GM23248 (cell line): ENCODE measurements around the gene ZFPM1. TPM values are rescaled to one million over a fixed set of nuclear protein-coding genes. Genes with fewer than 3 reads are reported as not detected.
"Not testable (repeated sequence)": the region's sequence is repeated elsewhere in the genome, so short reads cannot be mapped to it uniquely, and the experiment has no call there.

Source experiments
- DNase-seq: peaks from one replicate; pipeline ENCODE4 v3.0.0-alpha.2; 2015
- H2AFZ ChIP-seq: fragments of 200-600 bp; sonication (generic); 2 replicates; pipeline ENCODE4 v1.6.1; 2016; ENCODE audit warnings: antibody characterized with exemption
- H3F3A ChIP-seq: fragments of 200-600 bp; sonication (generic); 2 replicates; pipeline ENCODE4 v1.6.1; 2016; ENCODE audit warnings: mild to moderate bottlenecking, antibody characterized with exemption, mixed run types; ENCODE audit not compliant: insufficient read depth
- H3K27ac ChIP-seq: fragments of 200-600 bp; sonication (generic); 2 replicates; pipeline ENCODE4 v1.5.1; 2016; ENCODE audit warnings: mild to moderate bottlenecking
- H3K27me3 ChIP-seq: fragments of 200-600 bp; sonication (generic); replicated peaks from 2 replicates; pipeline ENCODE4 v1.6.1; 2016; ENCODE audit warnings: mild to moderate bottlenecking; ENCODE audit not compliant: insufficient read depth
- H3K36me3 ChIP-seq: fragments of 200-600 bp; sonication (generic); 2 replicates; pipeline ENCODE4 v1.6.1; 2016; ENCODE audit warnings: low read depth, mild to moderate bottlenecking
- H3K4me1 ChIP-seq: fragments of 200-600 bp; sonication (generic); 2 replicates; pipeline ENCODE4 v1.6.1; 2016; ENCODE audit warnings: mild to moderate bottlenecking; ENCODE audit not compliant: insufficient read depth
- H3K4me2 ChIP-seq: fragments of 200-600 bp; sonication (generic); one replicate; pipeline ENCODE4 v1.6.1; 2016; ENCODE audit warnings: mild to moderate bottlenecking; ENCODE audit not compliant: unreplicated experiment
- H3K4me3 ChIP-seq: fragments of 200-600 bp; sonication (generic); 2 replicates; pipeline ENCODE4 v1.5.1; 2016; ENCODE audit warnings: mild to moderate bottlenecking
- H3K79me2 ChIP-seq: fragments of 200-600 bp; sonication (generic); 2 replicates; pipeline ENCODE4 v1.6.1; 2016; ENCODE audit warnings: mild to moderate bottlenecking; ENCODE audit not compliant: insufficient read depth
- H3K9ac ChIP-seq: fragments of 200-600 bp; sonication (generic); 2 replicates; pipeline ENCODE4 v1.6.1; 2016; ENCODE audit warnings: mild to moderate bottlenecking
- H3K9me2 ChIP-seq: fragments of 200-600 bp; sonication (generic); 2 replicates; pipeline ENCODE4 v1.6.1; 2016; ENCODE audit warnings: mixed run types, mild to moderate bottlenecking, moderate library complexity; ENCODE audit not compliant: insufficient read depth
- H3K9me3 ChIP-seq: fragments of 200-600 bp; sonication (generic); one replicate; pipeline ENCODE4 v1.6.1; 2017; ENCODE audit warnings: low read depth
- H4K20me1 ChIP-seq: fragments of 200-600 bp; sonication (generic); 2 replicates; pipeline ENCODE4 v1.6.0; 2016; ENCODE audit not compliant: insufficient read depth
- EZH2 ChIP-seq: fragments of 200-600 bp; sonication (generic); IDR thresholded peaks from 2 replicates; pipeline ENCODE4 v1.6.1; 2018; ENCODE audit warnings: antibody characterized with exemption, mild to moderate bottlenecking; ENCODE audit not compliant: insufficient read depth, poor library complexity, severe bottlenecking
- EZH2phosphoT487 ChIP-seq: fragments of 200-600 bp; sonication (generic); IDR thresholded peaks from 2 replicates; pipeline ENCODE4 v1.6.1; 2018; ENCODE audit warnings: antibody characterized with exemption, moderate library complexity, mild to moderate bottlenecking, low read depth; ENCODE audit not compliant: insufficient read depth
- WGBS, 2 experiments: methylation state at CpG; one replicate each; pipeline ENCODE4 v1.1.6; 2015 to 2017; ENCODE audit warnings: low lambda C conversion rate in 2 of 2, low coverage in 1 of 2; ENCODE audit errors: missing lambda C conversion rate in 2 of 2; 5-methylcytosine and 5-hydroxymethylcytosine counted together
- in situ Hi-C: fragments of 300-500 bp; cut with MboI; formaldehyde crosslinking; loops from 2 replicates; pipeline ENCODE4 v1.15.0; 2020
- polyA plus RNA-seq: library from polyadenylated mRNA; unstranded; fragments of >200 nt; fragmentation: Nextera tagmentation; extraction: Ambion mirVana; gene quantifications from 2 replicates; pipeline ENCODE4 v1.2.1, GENCODE V29; 2016
- total RNA-seq: library from RNA; depleted of rRNA; stranded (reverse); fragments of >200 nt; shearing (Covaris generic); gene quantifications from 2 replicates; pipeline ENCODE4 v1.2.3, GENCODE V29; 2014

Gene ZFPM1
- total and polyA plus RNA-seq, 2 experiments from 2014 or later, result 0.06 to 2.4 TPM

GRCh38 chr16:88409296-88410065 is 43.6 kb upstream of the ZFPM1 start:
- in situ Hi-C loops, result no loop called here
- peaks cover 27% of the 10 kb centered on the region for H3K79me2 ChIP-seq
- no peaks in the 10 kb centered on the region for H3K27me3 ChIP-seq
- DNase-seq, result no peak
- no peaks in the 10 kb centered on the region for H3K9me2 ChIP-seq
- TF ChIP-seq EZH2 (no peak), EZH2phosphoT487 (no peak)
- H2AFZ ChIP-seq, result no peak overlapping the region
- no peaks in the 10 kb centered on the region for H3K9me3 ChIP-seq
- no peaks in the 10 kb centered on the region for H3K36me3 ChIP-seq
- H3K4me2 ChIP-seq, result no peak overlapping the region
- no peak overlapping the region for H3K27ac ChIP-seq
- no peaks in the 10 kb centered on the region for H3F3A ChIP-seq
- no peaks in the 10 kb centered on the region for H4K20me1 ChIP-seq
- peaks cover 10% of the 10 kb centered on the region for H3K4me1 ChIP-seq
- H3K4me3 ChIP-seq, result no peak overlapping the region
- no peak overlapping the region for H3K9ac ChIP-seq
- 92 to 96% methylated on average over 23 to 28 of the region's 29 CpGs for WGBS, 2 experiments

DNA sequence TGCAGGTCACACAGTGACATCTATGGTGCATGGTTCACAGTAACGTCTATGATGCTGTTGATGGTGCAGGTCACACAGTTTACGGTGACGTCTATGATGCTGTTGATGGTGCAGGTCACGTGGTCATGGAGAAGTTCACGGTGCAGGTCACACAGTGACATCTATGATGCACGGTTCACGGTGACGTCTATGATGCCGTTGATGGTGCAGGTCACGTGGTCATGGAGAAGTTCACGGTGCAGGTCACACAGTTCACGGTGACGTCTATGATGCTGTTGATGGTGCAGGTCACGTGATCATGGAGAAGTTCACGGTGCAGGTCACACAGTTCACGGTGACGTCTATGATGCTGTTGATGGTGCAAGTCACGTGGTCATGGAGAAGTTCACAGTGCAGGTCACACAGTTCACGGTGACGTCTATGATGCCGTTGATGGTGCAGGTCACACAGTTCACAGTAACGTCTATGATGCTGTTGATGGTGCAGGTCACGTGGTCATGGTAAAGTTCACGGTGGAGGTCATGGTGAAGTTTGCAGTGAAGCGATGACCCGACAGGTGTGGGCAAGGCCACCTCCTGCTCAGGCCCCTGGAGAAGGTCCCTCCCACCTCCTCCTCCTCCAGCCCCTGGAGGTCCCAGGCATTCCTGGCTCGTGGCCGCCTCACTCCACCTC is 42.6 kb upstream of the ZFPM1 start:
- in situ Hi-C loops, H3K9me3 ChIP-seq: not testable (repeated sequence)

GRCh38 chr16:88411951-88412576 is 41.0 kb upstream of the ZFPM1 start:
- no peaks in the 10 kb centered on the region for H4K20me1 ChIP-seq

More for the DNA sequence above, 42.6 kb upstream of the ZFPM1 start:
- 94% methylated on average over 28 of the region's 28 CpGs for WGBS, 2 experiments
- H3K9ac ChIP-seq, H3K27me3 ChIP-seq, H3K36me3 ChIP-seq, H2AFZ ChIP-seq, H3K9me2 ChIP-seq, H4K20me1 ChIP-seq, H3F3A ChIP-seq, DNase-seq, H3K4me3 ChIP-seq, H3K4me2 ChIP-seq, H3K4me1 ChIP-seq, H3K27ac ChIP-seq: not testable (repeated sequence)
- peaks cover 27% of the 10 kb centered on the region for H3K79me2 ChIP-seq

DNA sequence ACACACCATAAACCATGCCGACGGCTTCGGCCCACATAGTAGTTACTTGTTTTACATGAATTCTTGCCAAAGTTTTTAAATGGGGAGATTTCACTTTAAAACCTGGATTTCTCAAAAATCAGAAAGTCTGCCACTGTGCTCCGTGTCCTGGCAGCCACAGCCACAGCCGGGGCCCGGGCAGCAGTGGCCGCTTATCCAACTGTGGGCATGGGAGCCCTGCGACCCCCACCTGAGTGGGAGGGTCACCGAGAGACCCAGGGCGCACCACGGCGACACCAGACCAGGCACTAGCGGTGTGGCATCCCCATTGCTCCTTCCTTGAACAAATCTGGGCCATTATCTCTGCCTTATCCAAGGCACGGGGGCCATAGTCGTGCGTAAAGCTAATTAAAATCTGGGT is 40.3 kb upstream of the ZFPM1 start:
- H2AFZ ChIP-seq, result no peak overlapping the region
- H3K27ac ChIP-seq, result no peak overlapping the region
- no peaks in the 10 kb centered on the region for H3K36me3 ChIP-seq
- H3K27me3 ChIP-seq, result no peaks in the 10 kb centered on the region
- 78 to 79% methylated on average over 15 to 16 of the region's 16 CpGs for WGBS, 2 experiments
- no peaks in the 10 kb centered on the region for H3K4me1 ChIP-seq
- no peaks in the 10 kb centered on the region for H4K20me1 ChIP-seq
- H3F3A ChIP-seq, result no peaks in the 10 kb centered on the region
- no peak overlapping the region for H3K4me2 ChIP-seq
- no peaks in the 10 kb centered on the region for H3K9me3 ChIP-seq
- DNase-seq, result no peak
- TF ChIP-seq EZH2 (no peak), EZH2phosphoT487 (no peak)
- H3K79me2 ChIP-seq, result peaks cover 19% of the 10 kb centered on the region; the same call in 1 of the 2 replicates
- H3K9me2 ChIP-seq, result no peaks in the 10 kb centered on the region
- H3K9ac ChIP-seq, result no peak overlapping the region
- in situ Hi-C loops, result no loop called here
- no peak overlapping the region for H3K4me3 ChIP-seq

More at GRCh38 chr16:88411951-88412576, 41.0 kb upstream of the ZFPM1 start:
- no peak overlapping the region for H3K9ac ChIP-seq
- H3F3A ChIP-seq, result no peaks in the 10 kb centered on the region
- no peaks in the 10 kb centered on the region for H3K36me3 ChIP-seq
- no peaks in the 10 kb centered on the region for H3K4me1 ChIP-seq
- DNase-seq, result no peak
- peaks cover 19% of the 10 kb centered on the region for H3K79me2 ChIP-seq
- no peaks in the 10 kb centered on the region for H3K9me3 ChIP-seq
- no peak overlapping the region for H3K27ac ChIP-seq
- TF ChIP-seq EZH2 (no peak), EZH2phosphoT487 (no peak)
- in situ Hi-C loops, result no loop called here
- no peaks in the 10 kb centered on the region for H3K27me3 ChIP-seq
- H2AFZ ChIP-seq, result no peak overlapping the region
- H3K4me3 ChIP-seq, result no peak overlapping the region
- no peaks in the 10 kb centered on the region for H3K9me2 ChIP-seq
- H3K4me2 ChIP-seq, result no peak overlapping the region
- 84 to 99% methylated on average over 11 to 15 of the region's 18 CpGs for WGBS, 2 experiments
